HCT116 (cell line): ENCODE data around the gene YY2. TPM values are rescaled to one million over a fixed set of nuclear protein-coding genes. Genes with fewer than 3 reads are reported as not detected.

ENCODE experiments used
- ATAC-seq: fragments of 200-7000 bp; cut with Tn5 transposase; 2 replicates; pipeline ENCODE4 v1.9.1; 2020; ENCODE audit warnings: mild to moderate bottlenecking, moderate library complexity
- BruUV-seq: library from RNA; stranded (reverse); fragments of 400-500 nt; replicated peaks from 2 replicates; lab custom pipeline; 2021; lab: Mats Ljungman, UMichigan
- CTCF ChIA-PET: fragments of 300-600 bp; sonication (Branson Sonifier 250); formaldehyde crosslinking; loops from one replicate; lab custom pipeline; 2021; ENCODE audit warnings: antibody characterized with exemption; lab: Charles Lee
- POLR2A ChIA-PET: fragments of 300-600, 350-600 bp; sonication (Branson Sonifier 250); formaldehyde crosslinking; loops from one replicate; lab custom pipeline; 2021; ENCODE audit warnings: antibody characterized with exemption; lab: Charles Lee
- RAD21 ChIA-PET, 2 experiments: fragments of 300-600 bp; sonication (Branson Sonifier 250); formaldehyde crosslinking; loops; one replicate each; lab custom pipeline; 2023; ENCODE audit warnings: low total read pairs in 2 of 2; ENCODE audit not compliant: uncharacterized antibody in 2 of 2, unreplicated experiment in 2 of 2, low non-redundant PET in 1 of 2; lab: Charles Lee
- DNase-seq: peaks from one replicate; pipeline ENCODE4 v3.0.0-alpha.2; 2010; ENCODE audit warnings: low read depth, low spot score
- H2AFZ ChIP-seq: fragments of 200-600 bp; shearing (Covaris generic), sonication (generic); 2 replicates; pipeline ENCODE4 v1.6.1; 2017; ENCODE audit warnings: low read depth, mixed run types, mixed read lengths, antibody characterized with exemption, low read length; ENCODE audit not compliant: poor library complexity, severe bottlenecking
- H3K27ac ChIP-seq: 2 replicates; pipeline ENCODE4 v1.5.1; 2012; ENCODE audit warnings: low read depth, low read length
- H3K27me3 ChIP-seq: fragments of 200-600 bp; sonication (generic); 2 replicates; pipeline ENCODE4 v1.6.1; 2016; ENCODE audit warnings: mixed run types, low read length, mixed read lengths; ENCODE audit not compliant: insufficient read depth
- H3K36me3 ChIP-seq, 2 experiments: fragments of 200-500 bp in 1 of 2; fragments of 200-600 bp in 1 of 2; sonication (Bioruptor generic) in 1 of 2; sonication (generic) in 1 of 2; 2 replicates each; pipeline versions ENCODE4 v1.5.1 to v1.6.1; 2014 to 2016; ENCODE audit warnings: low read length in 2 of 2, inconsistent platforms in 1 of 2, mixed read lengths in 1 of 2, mixed run types in 1 of 2; ENCODE audit not compliant: insufficient read depth in 2 of 2, control insufficient read depth in 1 of 2
- H3K4me1 ChIP-seq, 2 experiments: fragments of 200-600 bp in 1 of 2; sonication (generic) in 1 of 2; 2 replicates each; pipeline versions ENCODE4 v1.5.1 to v1.6.1; 2012 to 2017; ENCODE audit warnings: low read length in 2 of 2, inconsistent platforms in 1 of 2, mild to moderate bottlenecking in 1 of 2, mixed read lengths in 1 of 2, mixed run types in 1 of 2, moderate library complexity in 1 of 2; ENCODE audit not compliant: insufficient read depth in 2 of 2, control insufficient read depth in 1 of 2
- H3K4me2 ChIP-seq: fragments of 200-600 bp; sonication (generic); 2 replicates; pipeline ENCODE4 v1.6.1; 2017; ENCODE audit warnings: mixed run types, low read length, mixed read lengths
- H3K4me3 ChIP-seq, 2 experiments: fragments of 200-600 bp in 1 of 2; sonication (generic) in 1 of 2; replicated peaks in 1 of 2; 2 replicates each; pipeline ENCODE4 v1.5.1; 2011 to 2016; ENCODE audit warnings: low read length in 2 of 2, control low read depth in 1 of 2, low read depth in 1 of 2, mild to moderate bottlenecking in 1 of 2, mixed read lengths in 1 of 2, mixed run types in 1 of 2
- H3K79me2 ChIP-seq: fragments of 200-600 bp; sonication (generic); 2 replicates; pipeline ENCODE4 v1.6.1; 2017; ENCODE audit warnings: mild to moderate bottlenecking, mixed run types, low read length, moderate library complexity, mixed read lengths; ENCODE audit not compliant: insufficient read depth
- H3K9ac ChIP-seq: fragments of 200-600 bp; sonication (generic); 2 replicates; pipeline ENCODE4 v1.6.1; 2016; ENCODE audit warnings: low read length, mixed read lengths
- H3K9me2 ChIP-seq: fragments of 200-600 bp; sonication (generic), shearing (Covaris generic); 2 replicates; pipeline ENCODE4 v1.6.1; 2017; ENCODE audit warnings: mixed run types, mild to moderate bottlenecking, moderate library complexity; ENCODE audit not compliant: insufficient read depth
- H3K9me3 ChIP-seq, 2 experiments: fragments of 200-500 bp in 1 of 2; fragments of 200-600 bp in 1 of 2; sonication (Bioruptor generic) in 1 of 2; sonication (generic) in 1 of 2; 2 replicates each; pipeline ENCODE4 v1.6.1; 2014 to 2017; ENCODE audit warnings: low read length in 2 of 2, mixed read lengths in 2 of 2, inconsistent platforms in 1 of 2, low read depth in 1 of 2, mild to moderate bottlenecking in 1 of 2, mixed run types in 1 of 2, moderate library complexity in 1 of 2; ENCODE audit not compliant: control insufficient read depth in 1 of 2, insufficient read depth in 1 of 2
- H4K20me1 ChIP-seq: fragments of 200-600 bp; sonication (generic), shearing (Covaris generic); 2 replicates; pipeline ENCODE4 v1.6.1; 2017; ENCODE audit warnings: mixed run types, mild to moderate bottlenecking, moderate library complexity; ENCODE audit not compliant: insufficient read depth
- ATF3 ChIP-seq: IDR thresholded peaks from 2 replicates; pipeline ENCODE4 v1.6.1; 2012
- CTCF ChIP-seq, 3 experiments: fragments of 200-600 bp in 1 of 3; sonication (generic) in 1 of 3; IDR thresholded peaks in 2 of 3; conservative IDR thresholded peaks in 1 of 3; 2 replicates each; pipeline ENCODE4 v1.5.1; 2012 to 2017; ENCODE audit warnings: low read depth in 2 of 3, low read length in 2 of 3, antibody characterized with exemption in 1 of 3, borderline replicate concordance in 1 of 3, control low read depth in 1 of 3, mild to moderate bottlenecking in 1 of 3, mixed read lengths in 1 of 3, mixed run types in 1 of 3, moderate library complexity in 1 of 3; ENCODE audit not compliant: insufficient read depth in 1 of 3
- EGR1 ChIP-seq: IDR thresholded peaks from 2 replicates; pipeline ENCODE4 v1.6.1; 2012; ENCODE audit warnings: low read depth
- ELF1 ChIP-seq: IDR thresholded peaks from 2 replicates; pipeline ENCODE4 v1.6.1; 2012; ENCODE audit warnings: low read depth, borderline replicate concordance
- EZH2 ChIP-seq: fragments of 200-600 bp; sonication (generic); IDR thresholded peaks from 2 replicates; pipeline ENCODE4 v1.6.1; 2017; ENCODE audit warnings: antibody characterized with exemption, mixed run types
- FOSL1 ChIP-seq: IDR thresholded peaks from 2 replicates; pipeline ENCODE4 v1.6.1; 2012; ENCODE audit warnings: low read depth
- JUND ChIP-seq: IDR thresholded peaks from 2 replicates; pipeline ENCODE4 v1.6.1; 2012
- MAX ChIP-seq: IDR thresholded peaks from 2 replicates; pipeline ENCODE4 v1.6.1; 2012
- POLR2A ChIP-seq: IDR thresholded peaks from 2 replicates; pipeline ENCODE4 v1.7.0; 2011; ENCODE audit warnings: borderline replicate concordance; ENCODE audit not compliant: insufficient read depth, insufficient read length; ENCODE audit errors: extremely low read depth
- POLR2AphosphoS5 ChIP-seq: IDR thresholded peaks from 2 replicates; pipeline ENCODE4 v1.6.1; 2011; ENCODE audit warnings: mild to moderate bottlenecking, low read depth, low read length, moderate library complexity
- REST ChIP-seq: IDR thresholded peaks from 2 replicates; pipeline ENCODE4 v1.6.1; 2012; ENCODE audit warnings: low read depth
- SIN3A ChIP-seq: IDR thresholded peaks from 2 replicates; pipeline ENCODE4 v1.6.1; 2012; ENCODE audit warnings: low read depth
- SP1 ChIP-seq: IDR thresholded peaks from 2 replicates; pipeline ENCODE4 v1.6.1; 2012; ENCODE audit warnings: low read depth
- SRF ChIP-seq: IDR thresholded peaks from 2 replicates; pipeline ENCODE4 v1.6.1; 2012; ENCODE audit warnings: low read depth
- TCF7L2 ChIP-seq: IDR thresholded peaks from 2 replicates; pipeline ENCODE4 v1.7.0; 2011; ENCODE audit warnings: borderline replicate concordance, inconsistent platforms; ENCODE audit not compliant: insufficient read depth, insufficient read length; ENCODE audit errors: extremely low read depth
- ZBTB33 ChIP-seq: IDR thresholded peaks from 2 replicates; pipeline ENCODE4 v1.6.1; 2011; ENCODE audit warnings: mild to moderate bottlenecking, low read length, moderate library complexity; ENCODE audit not compliant: insufficient replicate concordance; ENCODE audit errors: extremely low read depth
- ZFX ChIP-seq: fragments of 450-650 bp; IDR thresholded peaks from 2 replicates; pipeline ENCODE4 v1.6.1; 2017
- ZNF274 ChIP-seq: fragments of 200-500 bp; sonication (Bioruptor generic); IDR thresholded peaks from 2 replicates; pipeline ENCODE4 v1.6.1; 2014; ENCODE audit warnings: mild to moderate bottlenecking, low read depth, low read length, inconsistent platforms
- intact Hi-C: fragments of 100-400 bp; cut with micrococcal nuclease; formaldehyde crosslinking; loops from 2 replicates; pipeline ENCODE4 v1.10.0; 2022
- total RNA-seq: library from RNA; stranded (reverse); gene quantifications from one replicate; pipeline ENCODE4 v1.2.1, GENCODE V29; 2021; ENCODE audit not compliant: unreplicated experiment

YY2 gene
- total RNA-seq, 1 experiment from 2014 or later, result 2.7 TPM

GRCh38 chrX:21875013-21875412 lies 19.2 kb downstream of the YY2 start:
- no TSS peak for BruUV-seq
- Histone ChIP-seq H4K20me1 (no peaks in the 10 kb centered on the region), H3K9me3 (no peaks in the 10 kb centered on the region), H3K9me2 (no peaks in the 10 kb centered on the region), H3K27me3 (no peaks in the 10 kb centered on the region), H3K9ac (no peak overlapping the region), H3K36me3 (no peaks in the 10 kb centered on the region; a peak in 1 of 4 replicates), H3K4me3 (no peak overlapping the region), H3K4me1 (no peaks in the 10 kb centered on the region), H2AFZ (no peak overlapping the region), H3K4me2 (no peak overlapping the region), H3K79me2 (no peaks in the 10 kb centered on the region), H3K27ac (no peak overlapping the region)
- TF ChIP-seq MAX (no peak), ZNF274 (no peak), ZBTB33 (no peak), TCF7L2 (no peak), SP1 (no peak), POLR2AphosphoS5 (no peak), CTCF (IDR thresholded peaks at IDR 0.05 in 2 of 3, conservative IDR thresholded peaks at IDR 0.05 in 1 of 3; ENCODE audit: borderline replicate concordance in 1 of 3, insufficient read depth in 1 of 3, low read depth in 2 of 3, low read length in 2 of 3) (no peak), FOSL1 (no peak), EGR1 (no peak), ELF1 (no peak), ZFX (no peak), EZH2 (no peak), POLR2A (no peak), REST (no peak), SIN3A (no peak), JUND (no peak), SRF (no peak), ATF3 (no peak)
- intact Hi-C loops, result no loop called here
- RAD21 ChIA-PET, result no interaction called here
- DNase-seq (no peak), ATAC-seq (no peak)
- CTCF ChIA-PET, result no interaction called here
- POLR2A ChIA-PET, result no interaction called here
